Measurements from ENCODE around the gene SLX4IP.
A peak's percentile ranks its signal among the peaks of the same experiment; 100 is the strongest.

SLX4IP gene

DNA sequence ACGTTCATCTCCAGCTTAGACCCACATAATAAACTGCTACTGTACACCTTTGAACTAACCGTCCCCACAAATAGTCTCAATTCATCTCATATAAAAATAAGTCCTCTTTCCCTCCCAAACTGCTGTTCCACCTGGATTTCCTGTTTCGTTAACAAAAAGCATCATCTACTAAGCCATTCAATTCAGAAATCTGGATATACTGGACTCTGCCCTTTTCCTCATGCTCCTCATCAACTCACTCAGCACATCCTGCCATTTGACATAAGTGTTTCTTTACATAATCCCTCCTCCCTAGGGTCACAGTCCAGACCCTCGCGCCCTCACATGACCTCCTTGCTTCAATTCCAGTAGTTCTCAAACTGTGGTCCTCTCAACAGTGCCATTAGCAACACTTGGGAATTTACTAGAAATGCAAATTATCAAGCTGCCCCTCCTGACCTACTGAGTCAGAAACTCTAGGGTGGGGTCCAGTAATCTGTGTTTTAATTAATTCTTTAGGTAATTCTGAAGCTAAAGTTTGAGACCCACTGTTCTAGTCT lies 5.6 kb upstream of the SLX4IP start:
- DNase-seq: no peak

DNA sequence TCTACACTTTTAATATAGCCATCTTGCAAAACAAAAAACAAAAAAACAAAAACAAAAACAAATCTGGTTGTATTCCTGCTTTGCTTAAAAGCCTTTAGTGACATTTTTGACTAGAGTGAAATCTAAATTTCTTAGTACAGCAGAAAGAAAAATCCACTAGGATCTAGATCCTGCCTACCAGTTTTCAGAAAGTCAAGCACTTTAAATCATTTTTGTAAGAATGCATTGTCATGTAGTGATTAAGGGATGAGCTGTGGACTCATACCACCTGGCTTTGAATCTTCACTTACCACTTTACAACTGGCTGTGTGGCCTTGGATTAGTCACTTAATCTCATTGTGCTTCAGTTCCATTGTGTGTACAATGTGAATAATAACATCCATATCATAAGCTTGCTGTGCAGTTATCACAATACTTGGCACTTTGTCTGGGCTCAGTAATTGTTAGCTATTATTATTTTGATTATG lies 5.1 kb upstream of the SLX4IP start:
- DNase-seq: no peak

DNA sequence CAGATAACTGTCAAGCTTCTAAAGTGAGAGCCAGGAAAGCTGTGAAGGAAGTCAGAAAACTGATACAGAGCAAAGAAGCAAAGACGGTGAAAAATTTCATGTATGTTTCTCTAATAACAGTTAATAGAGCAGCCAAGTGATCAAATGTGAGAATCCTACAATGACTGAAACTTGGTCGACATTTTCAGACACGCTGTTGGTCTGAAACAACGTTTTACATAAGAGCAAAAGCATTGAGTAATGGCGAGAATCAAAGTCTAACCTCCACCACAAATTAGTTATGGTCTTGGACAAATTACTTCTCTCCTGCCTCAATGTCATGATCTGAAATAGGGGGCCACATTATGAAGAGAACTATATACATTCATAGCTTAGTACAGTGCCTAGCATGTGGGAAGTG lies 4.4 kb upstream of the SLX4IP start:
- no peak for DNase-seq

DNA sequence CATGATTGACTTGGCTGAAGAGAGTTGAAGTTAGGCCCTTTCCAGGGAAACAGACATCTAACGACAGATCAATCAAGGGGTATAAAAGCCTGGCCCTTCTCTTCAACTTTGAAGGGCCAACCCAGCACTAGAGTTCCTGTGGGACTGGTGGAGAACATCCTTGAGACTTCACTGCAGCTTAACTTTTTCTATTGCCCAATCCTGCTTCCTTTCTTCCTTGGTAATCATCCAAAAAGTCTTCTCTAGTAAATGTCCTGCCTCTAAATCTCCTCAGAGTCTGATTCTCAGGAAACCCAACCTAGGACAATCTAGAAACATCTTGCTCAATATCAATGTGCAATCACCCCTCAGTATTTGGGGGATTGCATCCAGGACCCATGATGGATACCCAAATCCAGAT lies 3.0 kb upstream of the SLX4IP start:
- DNase-seq: no peak

DNA sequence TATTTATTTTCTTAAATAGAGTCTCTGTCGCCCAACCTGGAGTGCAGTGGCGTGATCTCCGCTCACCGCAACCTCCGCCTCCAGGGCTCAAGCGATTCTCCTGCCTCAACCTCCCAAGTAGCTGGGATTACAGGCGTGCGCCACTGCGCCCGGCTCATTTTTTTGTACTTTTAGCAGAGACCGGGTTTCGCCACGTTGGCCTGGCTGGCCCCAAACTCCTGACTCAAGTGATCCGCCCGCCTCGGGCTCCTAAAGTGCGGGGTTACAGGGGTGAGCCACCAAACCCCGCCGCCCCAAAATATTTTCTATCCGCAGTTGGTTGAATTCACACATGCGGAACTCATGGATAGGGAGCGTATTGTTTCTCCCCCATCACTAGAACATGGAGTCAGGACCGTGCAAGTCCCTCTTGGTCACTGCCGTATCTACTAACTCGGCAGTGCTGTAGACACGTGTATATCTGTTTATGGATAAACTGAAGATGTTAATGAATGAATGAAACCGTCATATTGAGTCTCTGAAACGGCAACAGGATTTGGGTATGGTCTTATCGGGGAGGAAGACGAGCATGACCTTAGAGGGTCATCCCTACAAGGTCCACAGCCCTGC lies 2.0 kb upstream of the SLX4IP start:
- DNase-seq: no peak

DNA sequence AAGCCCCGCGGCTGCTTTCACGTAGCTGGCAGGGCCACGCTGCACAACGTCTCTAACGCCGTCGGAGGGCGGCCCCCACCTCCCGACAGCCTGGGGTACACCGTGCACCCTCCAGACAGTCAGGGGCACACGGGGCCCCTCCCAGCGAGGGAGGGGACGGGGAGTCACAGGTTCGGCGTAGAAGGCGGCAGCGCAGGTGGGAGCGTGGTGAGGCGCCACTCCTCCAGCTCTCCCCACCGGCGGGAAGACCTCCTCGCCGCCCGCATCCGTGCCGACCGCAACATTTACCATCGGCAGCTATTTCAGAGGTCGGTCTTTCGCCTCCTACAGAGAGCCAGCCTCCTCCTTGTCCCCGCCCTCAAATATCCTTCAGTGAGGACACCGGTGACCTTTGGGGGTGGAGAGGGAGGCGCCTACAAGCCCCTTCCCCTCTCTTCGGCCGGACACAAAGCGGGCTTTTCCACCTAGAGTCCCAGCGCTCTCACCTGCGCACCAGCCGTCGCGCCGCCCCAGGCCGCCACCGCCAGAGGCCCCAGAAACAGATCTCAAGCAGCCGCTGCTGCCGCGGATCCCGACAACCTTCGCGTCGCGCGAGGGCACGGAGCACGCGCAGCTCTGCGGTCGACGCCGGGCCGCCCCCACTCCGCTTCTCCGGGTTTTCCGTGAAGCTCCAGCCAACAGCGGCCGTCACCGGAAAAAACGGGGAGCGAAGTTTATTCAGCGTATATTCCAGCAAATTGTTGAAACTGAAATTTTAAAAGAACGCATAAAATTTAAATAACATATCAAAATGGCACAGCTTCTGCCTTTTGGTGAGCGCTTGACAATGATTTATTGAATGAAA lies 1.3 kb upstream of the SLX4IP start, which contains the start of gene MKKS:
MKKS (minus strand) TSS at position 600 of the 844 bp plus-strand sequence. CDS start 20,708 bp downstream, outside the sequence.
- DNase-seq: peak; percentile 87

DNA sequence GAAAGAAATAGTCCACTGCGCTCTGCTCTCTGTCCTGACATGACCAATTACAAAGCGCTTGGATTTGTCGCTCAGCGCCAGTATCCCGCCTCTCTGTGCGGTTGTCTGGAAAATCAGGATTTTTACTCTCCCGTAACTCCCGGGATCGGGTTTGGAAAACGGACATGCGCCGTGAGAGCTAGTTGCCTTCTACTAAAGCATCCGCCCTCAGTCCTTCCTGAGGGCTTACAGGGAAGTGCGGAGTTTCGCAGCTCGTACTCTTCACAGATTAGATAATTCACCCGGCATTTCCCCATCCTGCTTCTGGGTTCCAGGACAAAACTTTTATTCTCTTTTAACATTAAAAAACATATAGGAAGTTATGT lies 656 bp upstream of the SLX4IP start:
- DNase-seq: peak; percentile 82

DNA sequence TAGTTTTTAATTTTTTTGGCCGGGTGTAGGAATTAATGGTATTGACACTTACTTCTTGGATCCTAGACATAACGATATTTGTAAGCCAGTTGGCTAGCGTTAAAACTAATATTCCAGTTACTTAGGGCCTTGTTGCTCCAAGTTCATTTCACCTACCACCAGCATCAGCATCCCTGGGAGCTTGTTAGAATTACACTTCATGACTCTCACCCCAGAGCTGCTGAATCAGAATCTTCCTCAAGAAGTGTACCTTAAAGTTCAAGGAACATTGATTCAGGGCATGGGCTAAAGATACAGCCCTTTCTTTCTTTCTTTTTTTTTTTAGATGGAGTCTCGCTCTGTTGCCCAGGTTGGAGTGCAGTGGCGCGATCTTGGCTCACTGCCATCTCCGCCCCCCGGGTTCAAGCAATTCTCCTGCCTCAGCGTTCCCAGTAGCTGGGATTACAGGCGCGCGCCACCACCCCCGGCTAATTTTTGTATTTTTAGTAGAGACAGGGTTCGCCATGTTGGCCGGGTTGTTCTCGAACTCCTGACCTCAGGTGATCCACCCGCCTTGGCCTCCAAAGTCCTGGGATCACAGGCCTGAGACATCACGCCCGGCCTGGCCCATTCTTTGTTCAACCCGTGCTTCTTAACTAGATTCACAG lies 1.1 kb downstream of the SLX4IP start:
- no peak for DNase-seq

DNA sequence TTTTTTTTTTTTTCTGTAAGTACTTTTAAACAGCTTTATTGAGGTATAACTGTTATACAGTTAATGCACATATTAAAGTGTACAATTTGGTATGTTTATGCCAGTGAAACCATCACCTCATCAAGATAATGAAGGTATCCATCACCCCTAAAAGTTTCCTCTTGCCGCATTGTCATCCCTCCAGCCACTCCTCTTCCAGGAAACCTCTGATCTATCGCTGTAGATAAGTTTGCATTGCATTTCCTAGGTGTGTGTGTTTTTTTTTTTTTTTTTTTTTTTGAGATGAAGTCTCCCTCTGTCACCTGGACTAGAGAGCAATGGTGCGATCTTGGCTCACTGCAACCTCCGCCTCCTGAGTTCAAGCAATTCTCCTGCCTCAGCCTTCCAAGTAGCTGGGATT lies 3.1 kb downstream of the SLX4IP start:
- DNase-seq: no peak

DNA sequence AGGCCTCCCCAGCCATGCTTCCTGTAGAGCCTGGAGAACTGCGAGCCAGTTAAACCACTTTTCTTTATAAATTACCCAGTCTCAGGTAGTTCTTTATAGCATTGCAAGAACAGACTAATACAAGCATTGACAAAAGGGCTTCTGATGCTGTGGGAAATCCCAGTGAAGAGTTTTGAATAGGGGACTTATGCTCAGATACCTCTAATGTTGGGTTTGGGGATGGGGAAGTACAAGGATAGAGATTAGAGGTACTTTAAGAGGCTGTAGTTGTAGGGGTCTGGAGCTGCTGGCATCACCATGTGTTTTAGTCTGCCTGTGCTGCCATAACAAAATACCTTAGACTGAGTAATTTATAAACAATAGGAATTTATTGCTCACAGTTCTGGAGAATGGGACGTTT lies 8.8 kb downstream of the SLX4IP start:
- no peak for DNase-seq

DNA sequence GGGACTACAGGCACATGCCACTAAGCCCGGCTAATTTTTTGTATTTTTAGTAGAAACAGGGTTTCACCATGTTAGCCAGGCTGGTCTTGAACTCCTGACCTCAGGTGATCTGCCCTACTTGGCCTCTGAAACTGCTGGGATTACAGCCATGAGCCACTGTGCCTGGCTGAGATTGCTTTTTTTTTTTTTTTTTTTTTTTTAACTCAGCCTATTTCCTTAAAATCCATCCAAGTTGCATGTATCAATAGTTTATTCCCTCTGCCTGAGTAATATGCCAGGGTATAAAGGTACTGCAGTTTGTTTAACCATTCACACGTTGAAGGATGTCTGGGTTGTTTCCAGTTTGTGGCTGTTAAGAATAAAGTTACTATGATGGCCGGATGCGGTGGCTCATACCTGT lies 10.7 kb downstream of the SLX4IP start:
- DNase-seq: no peak

DNA sequence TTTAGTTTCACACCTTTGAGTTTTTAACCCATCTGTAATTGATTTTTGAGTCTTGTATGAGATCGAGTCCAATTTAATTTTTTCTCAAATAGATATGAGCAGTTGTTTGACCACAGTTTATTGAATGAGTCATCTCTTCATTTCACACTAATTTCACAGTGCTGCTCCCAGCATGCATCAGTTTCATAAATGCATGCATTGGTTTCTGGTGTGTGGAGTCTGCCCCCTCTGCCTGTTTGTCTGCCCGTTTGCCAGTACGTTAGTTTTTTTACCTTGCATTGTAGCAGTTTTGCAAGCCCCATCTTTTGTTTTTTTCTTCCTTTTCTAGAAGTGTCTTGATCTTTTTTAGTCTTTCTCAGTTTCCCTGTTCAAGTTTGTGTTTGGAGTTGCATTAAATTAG lies 11.9 kb downstream of the SLX4IP start:
- peak; percentile 21 for DNase-seq

DNA sequence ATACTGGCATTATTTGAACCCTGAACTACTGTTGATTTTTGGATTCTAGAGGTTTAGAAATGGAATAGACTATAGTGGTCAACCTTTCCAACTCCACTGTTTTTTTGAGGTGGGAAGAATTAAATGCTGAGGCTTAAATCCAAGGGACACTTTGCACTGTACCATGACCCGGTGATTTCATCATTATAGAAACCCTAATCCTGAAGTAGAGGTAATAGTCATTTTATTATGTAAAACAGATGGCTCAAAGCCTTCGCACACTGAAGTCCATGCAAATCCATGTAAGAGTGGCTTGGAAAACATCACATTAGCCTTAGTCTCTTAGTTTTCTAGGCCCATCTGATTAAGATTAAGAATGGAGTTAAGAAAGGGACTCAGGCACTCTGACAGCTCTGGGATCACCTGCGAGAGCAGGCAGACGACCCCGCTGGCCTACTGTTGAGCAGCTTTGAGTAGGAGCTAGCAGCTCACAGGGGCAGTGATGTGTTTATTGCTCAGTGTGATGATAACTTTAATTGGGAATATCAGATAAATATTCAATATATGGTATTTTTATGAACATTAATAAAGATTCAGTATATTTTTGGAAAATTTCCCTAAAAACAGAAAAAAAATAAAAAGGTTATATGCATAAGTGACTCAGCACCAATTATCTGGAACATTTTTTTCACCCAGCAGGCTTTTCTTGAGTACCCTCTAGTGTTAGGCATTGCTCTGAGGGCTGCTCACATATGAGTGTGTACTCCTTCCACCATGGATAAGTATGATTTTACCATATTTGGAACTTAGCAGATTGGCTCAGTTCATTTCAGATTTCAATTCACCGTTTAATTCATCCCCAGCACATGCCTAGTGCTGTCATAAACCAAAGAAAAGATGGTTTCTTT lies 13.4 kb downstream of the SLX4IP start:
- DNase-seq: no peak

DNA sequence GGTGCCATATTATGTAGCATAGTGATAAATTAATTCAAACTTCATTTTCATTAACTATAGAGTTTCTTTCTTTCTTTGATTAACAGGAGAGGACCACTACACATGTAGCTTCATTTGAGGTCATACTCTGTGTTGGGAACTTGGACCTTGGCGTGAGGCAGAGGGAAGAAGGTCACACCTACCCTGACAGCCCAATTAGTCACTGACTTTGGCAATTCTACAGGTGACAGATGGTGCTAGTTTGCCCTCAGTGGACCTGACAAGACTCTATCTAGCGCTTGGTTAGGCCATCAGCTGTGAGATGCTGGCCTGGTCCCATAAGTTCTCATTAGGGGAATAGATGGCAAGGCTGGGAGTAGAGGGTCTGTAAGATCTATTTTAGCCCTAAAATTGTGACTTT lies 14.2 kb downstream of the SLX4IP start:
- DNase-seq: no peak

DNA sequence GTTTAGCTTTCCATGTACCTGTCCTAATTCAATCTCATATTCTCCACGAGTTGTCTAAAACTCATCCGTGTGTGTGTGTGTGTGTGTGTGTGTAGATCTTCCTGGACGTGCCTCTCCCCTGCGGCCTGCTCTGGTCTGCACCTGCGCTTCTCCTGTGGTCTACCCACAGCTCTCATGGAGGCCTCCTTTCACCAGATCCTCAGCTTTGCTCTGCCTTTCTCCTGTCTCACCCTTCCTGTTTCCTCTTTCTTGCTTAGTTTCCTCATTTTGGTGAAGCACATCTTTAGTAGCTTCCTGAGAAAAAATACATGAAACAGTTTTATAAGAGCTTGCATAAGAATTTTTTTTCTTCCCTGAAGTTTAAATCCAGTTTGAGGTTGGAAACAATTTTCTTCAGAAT lies 18.1 kb downstream of the SLX4IP start:
- peak; percentile 14 for DNase-seq

DNA sequence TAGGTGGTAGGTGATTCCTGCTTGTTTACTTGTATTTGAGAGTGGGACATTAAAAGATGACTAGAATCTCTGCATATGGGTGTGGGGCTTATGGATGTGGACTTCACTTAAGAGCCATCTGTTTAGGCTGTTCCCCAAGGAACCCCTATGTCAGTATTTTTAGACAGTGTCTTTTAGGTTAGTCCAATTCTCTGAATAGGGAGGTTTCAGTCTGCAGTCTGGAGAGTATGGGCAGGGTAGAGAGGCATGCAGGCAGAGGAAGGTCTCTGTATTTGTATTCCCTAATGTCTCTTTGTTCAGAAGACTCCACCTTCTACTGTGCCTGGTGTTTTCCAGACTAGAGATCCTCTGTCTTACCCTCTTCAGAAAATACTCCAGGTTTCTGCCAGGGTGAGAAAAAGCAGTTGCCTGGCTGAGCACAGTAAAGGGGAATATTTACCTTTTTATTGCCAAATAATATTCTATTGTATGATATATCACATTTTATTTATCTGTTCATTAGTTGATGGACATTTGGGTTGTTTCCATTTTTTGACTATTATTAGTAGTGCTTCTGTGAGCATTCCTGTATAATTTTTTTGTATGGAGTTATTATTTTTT lies 19.1 kb downstream of the SLX4IP start:
- no peak for DNase-seq

DNA sequence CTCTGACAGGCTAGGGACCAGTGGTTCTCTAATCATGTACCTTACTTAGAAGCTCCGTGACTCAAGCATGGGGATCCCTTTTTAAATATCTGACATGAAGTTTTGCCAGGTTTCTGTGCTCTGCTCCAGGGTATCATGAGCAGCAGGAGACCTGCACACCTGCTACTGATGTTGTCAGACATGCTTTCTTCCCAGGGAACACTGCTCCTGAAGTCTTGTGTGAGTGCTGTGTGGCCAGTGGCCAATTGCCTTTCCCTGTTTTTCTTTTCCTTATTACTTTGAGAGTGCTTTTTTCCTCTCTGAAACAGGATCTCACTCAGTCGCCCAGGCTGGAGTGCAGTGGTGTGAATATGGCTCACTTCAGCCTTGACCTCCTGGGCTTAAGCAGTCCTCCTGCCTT lies 26.4 kb downstream of the SLX4IP start:
- no peak for DNase-seq

DNA sequence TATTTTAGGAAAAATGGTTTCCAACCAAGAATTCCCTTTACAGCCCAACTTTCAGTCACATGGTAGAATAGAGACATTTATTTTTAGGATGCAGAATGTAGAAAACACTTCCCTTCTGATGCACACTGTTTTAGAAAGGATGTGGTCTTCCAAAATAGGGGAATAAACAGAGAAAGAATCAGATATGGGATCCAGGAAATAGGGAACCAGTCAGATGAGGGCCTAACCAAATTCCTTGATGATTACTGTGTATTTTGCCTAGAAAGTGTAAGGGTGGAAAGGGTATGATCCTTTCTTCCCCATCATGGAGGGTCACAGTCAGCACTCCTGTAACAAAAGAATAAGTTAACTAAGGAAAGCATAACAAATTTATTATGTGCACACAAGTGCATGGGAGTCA lies 27.4 kb downstream of the SLX4IP start:
- no peak for DNase-seq

DNA sequence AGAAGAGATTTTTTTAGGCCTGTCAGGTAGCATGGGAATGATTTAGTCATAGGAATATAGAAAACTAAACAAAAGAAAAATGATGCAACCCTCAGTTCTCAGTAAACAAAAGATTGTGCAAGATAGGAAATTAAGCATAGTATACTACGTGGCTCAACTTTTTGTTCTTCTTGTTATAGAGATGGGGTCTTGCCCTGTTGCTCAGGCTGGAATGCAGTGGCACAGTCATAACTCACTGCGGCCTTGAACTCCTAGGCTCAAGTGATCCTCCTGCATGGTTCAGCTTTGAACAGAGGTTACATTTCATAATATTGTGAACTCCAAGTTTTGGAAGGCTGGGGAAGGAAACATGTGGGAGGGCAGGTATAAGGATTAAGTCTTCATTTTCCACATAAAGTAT lies 28.5 kb downstream of the SLX4IP start:
- no peak for DNase-seq

DNA sequence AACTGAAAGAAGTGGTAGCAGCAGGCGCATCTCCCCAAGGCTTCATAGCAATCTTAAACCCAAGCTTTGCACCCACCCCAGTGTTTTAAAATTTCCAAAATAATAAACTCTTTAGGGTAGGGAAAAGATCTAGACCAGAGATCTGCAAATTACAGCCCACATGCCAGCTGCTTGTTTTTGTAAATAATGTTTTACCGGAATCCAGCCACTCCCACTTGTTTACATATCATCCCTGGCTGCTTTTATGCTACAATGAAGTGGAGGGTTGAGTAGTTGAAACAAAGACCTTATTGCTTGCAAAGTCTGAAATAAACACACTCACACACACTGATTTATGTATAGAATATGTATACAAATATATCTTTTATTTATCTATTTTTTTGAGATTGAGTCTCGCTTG lies 30.0 kb downstream of the SLX4IP start:
- DNase-seq: no peak

DNA sequence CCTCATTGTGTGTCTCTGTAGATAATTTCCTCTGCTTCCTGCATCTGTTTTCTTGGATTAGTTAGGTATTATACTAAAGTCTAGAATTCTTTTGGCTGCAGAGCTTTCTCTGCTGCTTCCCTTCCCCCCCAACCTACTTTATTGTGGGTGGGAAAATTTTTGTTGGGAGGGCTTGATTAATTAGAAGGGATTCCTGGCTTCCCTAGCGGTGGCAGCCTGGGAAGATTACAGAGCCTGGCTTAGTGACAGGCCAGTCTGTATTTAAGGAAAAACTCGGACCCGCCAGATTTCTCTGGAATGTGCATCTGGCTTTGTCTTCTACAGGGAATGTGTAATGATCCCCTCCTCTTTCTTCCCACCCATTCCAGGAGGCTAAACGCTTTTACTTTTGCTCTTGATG lies 31.2 kb downstream of the SLX4IP start:
- DNase-seq: no peak

DNA sequence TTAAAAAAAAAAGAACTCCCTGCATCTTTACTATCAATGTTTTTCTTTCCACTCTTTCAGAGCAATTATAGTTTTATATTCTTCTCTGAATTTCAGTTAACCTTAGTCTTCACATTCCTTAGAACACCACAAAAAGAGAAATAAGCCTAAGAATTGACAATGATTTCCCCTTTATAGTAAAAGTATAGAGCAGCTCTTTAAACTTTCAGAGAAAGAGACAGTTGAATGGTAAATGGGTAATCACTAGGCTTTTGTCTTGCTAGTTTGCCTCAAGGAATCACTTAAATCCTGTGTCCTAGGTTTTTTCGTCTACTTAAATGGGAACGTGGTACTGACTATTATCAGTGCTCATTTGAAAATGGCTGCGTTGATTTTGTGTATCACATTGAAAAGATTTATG lies 31.8 kb downstream of the SLX4IP start:
- no peak for DNase-seq
